CD4-positive, alpha-beta T cell (primary cell): ENCODE measurements around the gene VCAN. TPM values are rescaled to one million over a fixed set of nuclear protein-coding genes. Genes with fewer than 3 reads are reported as not detected.

Experiments
- ATAC-seq: fragments of 200-7000 bp; cut with Tn5 transposase; one replicate; pipeline ENCODE4 v1.10.0; 2022; ENCODE audit warnings: mild to moderate bottlenecking; ENCODE audit not compliant: poor library complexity
- CTCF ChIA-PET: fragments of 350-600 bp; sonication (Branson Sonifier 250); formaldehyde crosslinking; loops from one replicate; lab custom pipeline; 2021; ENCODE audit warnings: antibody characterized with exemption, inconsistent platforms; lab: Charles Lee
- POLR2A ChIA-PET: fragments of 350-600 bp; sonication (Branson Sonifier 250); formaldehyde crosslinking; loops from one replicate; lab custom pipeline; 2021; ENCODE audit warnings: antibody characterized with exemption, inconsistent platforms; lab: Charles Lee
- DNase-seq, 14 experiments: peaks; one replicate each; pipeline ENCODE4 v3.0.0-alpha.2; 2013 to 2020; ENCODE audit warnings: mixed read lengths in 2 of 14
- H3K27ac ChIP-seq, 2 donors: one replicate each; pipeline versions ENCODE4 v1.5.1 to v1.7.0; 2013; ENCODE audit warnings: low read length in 2 of 2, low read depth in 1 of 2, mild to moderate bottlenecking in 1 of 2
- H3K27me3 ChIP-seq, 2 experiments: 1 replicate in 1 of 2; 2 replicates in 1 of 2; pipeline versions ENCODE4 v1.6.1 to v1.7.0; 2013; ENCODE audit warnings: low read length in 2 of 2, control low read depth in 1 of 2, mild to moderate bottlenecking in 1 of 2, moderate library complexity in 1 of 2; ENCODE audit not compliant: insufficient read depth in 2 of 2, control insufficient read depth in 1 of 2
- H3K36me3 ChIP-seq: one replicate; pipeline ENCODE4 v1.6.1; 2013; ENCODE audit warnings: low read length, control low read depth; ENCODE audit not compliant: insufficient read depth
- H3K4me1 ChIP-seq: one replicate; pipeline ENCODE4 v1.6.1; 2013; ENCODE audit warnings: low read length, control low read depth; ENCODE audit not compliant: insufficient read depth
- H3K4me3 ChIP-seq: one replicate; pipeline ENCODE4 v1.5.1; 2013; ENCODE audit warnings: mild to moderate bottlenecking, low read length, moderate library complexity
- H3K9me3 ChIP-seq, 2 experiments: 1 replicate in 1 of 2; 2 replicates in 1 of 2; pipeline versions ENCODE4 v1.6.1 to v1.7.0; 2013; ENCODE audit warnings: low read length in 2 of 2, mild to moderate bottlenecking in 2 of 2, control low read depth in 1 of 2, moderate library complexity in 1 of 2; ENCODE audit not compliant: control insufficient read depth in 1 of 2, insufficient read depth in 1 of 2
- H3K27ac Mint-ChIP-seq: one replicate; pipeline ENCODE4 v1.8.0; 2020; ENCODE audit warnings: mixed read lengths
- H3K27me3 Mint-ChIP-seq: one replicate; pipeline ENCODE4 v1.8.0; 2021; ENCODE audit warnings: mixed read lengths
- H3K36me3 Mint-ChIP-seq: one replicate; pipeline ENCODE4 v1.8.0; 2021; ENCODE audit warnings: low read depth, mixed read lengths
- H3K4me1 Mint-ChIP-seq: one replicate; pipeline ENCODE4 v1.8.0; 2021; ENCODE audit warnings: low read depth, mixed read lengths
- H3K4me3 Mint-ChIP-seq: one replicate; pipeline ENCODE4 v1.8.0; 2020; ENCODE audit warnings: mild to moderate bottlenecking, mixed read lengths
- H3K9me3 Mint-ChIP-seq: one replicate; pipeline ENCODE4 v1.8.0; 2020; ENCODE audit warnings: mixed read lengths
- CTCF ChIP-seq: fragments of 200-600 bp; IDR thresholded peaks from one replicate; pipeline ENCODE4 v1.8.0; 2022; ENCODE audit warnings: antibody characterized with exemption, mild to moderate bottlenecking
- intact Hi-C, 2 experiments: fragments of 100-400 bp; cut with DNase I in 1 of 2; cut with micrococcal nuclease in 1 of 2; formaldehyde crosslinking; loops; one replicate each; pipeline versions ENCODE4 v1.15.1 to v1.9.0; 2023 to 2025; cut with DNase I, micrococcal nuclease
- total RNA-seq, 174 experiments: library from RNA in 2 of 174; stranded (reverse) in 2 of 174; gene quantifications; one replicate each; pipeline ENCODE4 v1.2.3 and lab custom pipeline; 2021 to 2026

Gene VCAN
- total RNA-seq, 2 experiments from 2014 or later = 6.4 to 7.1 TPM

- Histone ChIP-seq H3K9me3 (no peaks in the 10 kb centered on the region), H3K36me3 (no peaks in the 10 kb centered on the region), H3K4me3 (no peak overlapping the region), H3K4me1 (no peaks in the 10 kb centered on the region), H3K27ac (no peak overlapping the region), H3K27me3 (no peaks in the 10 kb centered on the region)
- no peak for ATAC-seq
- no peak for TF ChIP-seq CTCF
- Mint-ChIP-seq H3K9me3 (no peaks in the 10 kb centered on the region), H3K36me3 (no peaks in the 10 kb centered on the region), H3K27me3 (peaks cover 14% of the 10 kb centered on the region), H3K27ac (no peak overlapping the region), H3K4me1 (no peaks in the 10 kb centered on the region), H3K4me3 (no peak overlapping the region)
- ChIA-PET CTCF (no interaction called here), POLR2A (no interaction called here)
- intact Hi-C loops = no loop called here
- no peak for DNase-seq
Measured at GRCh38 chr5:83556190-83556589, 84.6 kb downstream of the VCAN start.

GRCh38 chr5:83559118-83559785 lies 87.7 kb downstream of the VCAN start:
- DNase-seq (no peak), ATAC-seq (no peak)
- intact Hi-C loops = no loop called here
- ChIA-PET POLR2A (no interaction called here), CTCF (no interaction called here)
- Mint-ChIP-seq H3K4me1 (no peaks in the 10 kb centered on the region), H3K27ac (no peak overlapping the region), H3K4me3 (no peak overlapping the region), H3K27me3 (peaks cover 16% of the 10 kb centered on the region), H3K9me3 (no peaks in the 10 kb centered on the region), H3K36me3 (no peaks in the 10 kb centered on the region)
- Histone ChIP-seq H3K9me3 (no peaks in the 10 kb centered on the region), H3K4me1 (no peaks in the 10 kb centered on the region), H3K36me3 (no peaks in the 10 kb centered on the region), H3K27me3 (peaks cover 0 to 9% of the 10 kb centered on the region in 2 experiments), H3K27ac (no peak overlapping the region), H3K4me3 (no peak overlapping the region)
- no peak for TF ChIP-seq CTCF

GRCh38 chr5:83562071-83562606 lies 90.6 kb downstream of the VCAN start:
- intact Hi-C loops = loop anchor here in 1 of 2 experiments (10.0 kb wide), 2 partner anchors 767 to 1387 kb away; no protein-coding TSS in a partner anchor
- no peaks in the 10 kb centered on the region for H3K9me3 ChIP-seq
- TF ChIP-seq CTCF = no peak
- no peaks in the 10 kb centered on the region for H3K9me3 Mint-ChIP-seq
- ChIA-PET CTCF (interaction anchor here (1.4 kb wide), 1 partner anchor 1210 kb away, joined by 3 read pairs; no protein-coding TSS in a partner anchor), POLR2A (no interaction called here)
- peaks cover 0 to 9% of the 10 kb centered on the region in 2 experiments for H3K27me3 ChIP-seq
- H3K4me3 ChIP-seq = no peak overlapping the region
- no peaks in the 10 kb centered on the region for H3K4me1 Mint-ChIP-seq
- no peak overlapping the region for H3K4me3 Mint-ChIP-seq
- H3K4me1 ChIP-seq = no peaks in the 10 kb centered on the region
- no peaks in the 10 kb centered on the region for H3K36me3 ChIP-seq
- H3K27ac Mint-ChIP-seq = no peak overlapping the region
- no peak overlapping the region for H3K27ac ChIP-seq
- peaks cover 23% of the 10 kb centered on the region for H3K27me3 Mint-ChIP-seq
- no peak for ATAC-seq
- DNase-seq = no peak
- no peaks in the 10 kb centered on the region for H3K36me3 Mint-ChIP-seq
